K562 (cell line): ENCODE results near the gene HS3ST3A1. TPM values are rescaled to one million over a fixed set of nuclear protein-coding genes. Genes with fewer than 3 reads are reported as not detected.

Experiments
- ATAC-seq: fragments of 200-7000 bp; cut with Tn5 transposase; 3 replicates; pipeline ENCODE4 v1.9.1; 2020; ENCODE audit warnings: moderate library complexity
- BruUV-seq: library from RNA; stranded (reverse); fragments of 400-500 nt; replicated peaks from 2 replicates; lab custom pipeline; 2021; lab: Mats Ljungman, UMichigan
- CTCF ChIA-PET: fragments of 300-600 bp; formaldehyde crosslinking; extraction: SDS; loops from one replicate; lab custom pipeline; 2021; ENCODE audit warnings: low intra/inter-chr PET ratio; lab: Yijun Ruan, JAX
- POLR2A ChIA-PET: fragments of 300-600, 350-650 bp; sonication (Branson Sonifier 250); formaldehyde crosslinking; extraction: SDS; loops from one replicate; lab custom pipeline; 2021; ENCODE audit warnings: antibody characterized with exemption, inconsistent platforms; lab: Yijun Ruan, JAX
- DNase-seq, 4 experiments: peaks; one replicate each; pipeline versions ENCODE4 v3.0.0 to v3.0.0-alpha.2; 2011 to 2018; ENCODE audit warnings: low spot score in 3 of 4, mixed read lengths in 3 of 4; ENCODE audit errors: extremely low read depth in 1 of 4
- FAIRE-seq: peaks from 2 replicates; lab custom pipeline; 2011; peaks lifted over from hg19 to GRCh38; lab: Jason Lieb, UNC
- H2AFZ ChIP-seq: 2 replicates; pipeline ENCODE4 v1.6.0; 2011; ENCODE audit warnings: low read depth, low read length, control low read depth, inconsistent platforms
- H3K27ac ChIP-seq: fragments of 200-600 bp; 3 replicates; pipeline ENCODE4 v1.8.0; 2011; ENCODE audit warnings: low read depth, mild to moderate bottlenecking, control low read depth, inconsistent platforms, low read length, moderate library complexity, mixed read lengths; ENCODE audit errors: extremely low read depth
- H3K27me3 ChIP-seq, 2 experiments: fragments of 300-600 bp in 1 of 2; 2 replicates in 1 of 2; 3 replicates in 1 of 2; pipeline versions ENCODE4 v1.6.0 to v1.8.0; 2011; ENCODE audit warnings: inconsistent platforms in 2 of 2, low read length in 2 of 2, mild to moderate bottlenecking in 1 of 2, mixed read lengths in 1 of 2, moderate library complexity in 1 of 2; ENCODE audit not compliant: control insufficient read depth in 2 of 2, insufficient read depth in 2 of 2
- H3K36me3 ChIP-seq: fragments of 300-600 bp; 3 replicates; pipeline ENCODE4 v1.8.0; 2011; ENCODE audit warnings: mild to moderate bottlenecking, low read length, inconsistent platforms; ENCODE audit not compliant: control insufficient read depth, insufficient read depth
- H3K4me1 ChIP-seq, 2 experiments: fragments of 200-600 bp in 1 of 2; replicated peaks in 1 of 2; 2 replicates in 1 of 2; 3 replicates in 1 of 2; pipeline versions ENCODE4 v1.5.1 to v1.8.0; 2011; ENCODE audit warnings: inconsistent platforms in 2 of 2, low read length in 2 of 2, mild to moderate bottlenecking in 1 of 2, mixed read lengths in 1 of 2, moderate library complexity in 1 of 2; ENCODE audit not compliant: control insufficient read depth in 2 of 2, insufficient read depth in 2 of 2
- H3K4me2 ChIP-seq: 2 replicates; pipeline ENCODE4 v1.6.1; 2011; ENCODE audit warnings: low read length, control low read depth, inconsistent platforms, mixed read lengths; ENCODE audit not compliant: insufficient read depth
- H3K4me3 ChIP-seq: fragments of 200-600 bp; sonication (generic), shearing (Covaris generic); 2 replicates; pipeline ENCODE4 v1.5.1; 2016; ENCODE audit warnings: control low read depth, inconsistent platforms
- H3K79me2 ChIP-seq: fragments of 200-600 bp; 3 replicates; pipeline ENCODE4 v1.8.0; 2011; ENCODE audit warnings: low read length, inconsistent platforms; ENCODE audit not compliant: control insufficient read depth, insufficient read depth
- H3K9ac ChIP-seq, 2 experiments: 2 replicates each; pipeline versions ENCODE4 v1.6.0 to v1.6.1; 2011; ENCODE audit warnings: low read depth in 2 of 2, low read length in 2 of 2, control low read depth in 1 of 2, inconsistent platforms in 1 of 2, mild to moderate bottlenecking in 1 of 2, mixed read lengths in 1 of 2; ENCODE audit not compliant: insufficient read depth in 1 of 2
- H3K9me1 ChIP-seq: one replicate; pipeline ENCODE4 v1.6.0; 2011; ENCODE audit warnings: inconsistent platforms, mild to moderate bottlenecking, low read length, moderate library complexity; ENCODE audit not compliant: control insufficient read depth, insufficient read depth
- H3K9me3 ChIP-seq: replicated peaks from 2 replicates; pipeline ENCODE4 v1.5.1; 2011; ENCODE audit warnings: low read depth, low read length, inconsistent platforms; ENCODE audit not compliant: control insufficient read depth, insufficient read depth
- H4K20me1 ChIP-seq: replicated peaks from 2 replicates; pipeline ENCODE4 v1.6.1; 2011; ENCODE audit warnings: low read length, inconsistent platforms, mixed read lengths; ENCODE audit not compliant: control insufficient read depth, insufficient read depth
- BRF2 ChIP-seq: IDR thresholded peaks from 3 replicates; pipeline ENCODE4 v1.6.1; 2011; ENCODE audit warnings: borderline replicate concordance, mild to moderate bottlenecking; ENCODE audit not compliant: insufficient read length, insufficient read depth
- CUX1 ChIP-seq: fragments of 200-800 bp; sonication (Bioruptor generic); IDR thresholded peaks from 2 replicates; pipeline ENCODE4 v1.6.1; 2016; ENCODE audit warnings: missing genetic modification characterization, missing compliant biosample characterization
- HNRNPH1 ChIP-seq: fragments of 200-400 bp; formaldehyde crosslinking; optimal IDR thresholded peaks from 2 replicates; pipeline ENCODE3; 2017; ENCODE audit warnings: low read depth, mild to moderate bottlenecking, low read length, moderate library complexity
- PRPF4 ChIP-seq: fragments of 200-400 bp; formaldehyde crosslinking; IDR thresholded peaks from one replicate; pipeline ENCODE4 v1.6.1; 2017; ENCODE audit warnings: low read length, low read depth, mild to moderate bottlenecking; ENCODE audit not compliant: insufficient read depth, poor library complexity, severe bottlenecking
- RBFOX2 ChIP-seq: fragments of 200-400 bp; formaldehyde crosslinking; IDR thresholded peaks from 2 replicates; pipeline ENCODE4 v1.6.1; 2017; ENCODE audit warnings: low read depth, mild to moderate bottlenecking, low read length, moderate library complexity
- WGBS: fragments of 100-300 bp; shearing (Covaris generic); methylation state at CpG from one replicate; pipeline ENCODE4 v1.1.6; 2016; ENCODE audit warnings: low coverage, mixed read lengths; ENCODE audit not compliant: insufficient coverage; ENCODE audit errors: missing lambda C conversion rate; 5-methylcytosine and 5-hydroxymethylcytosine counted together
- in situ Hi-C: fragments of 300-500 bp; cut with MboI; formaldehyde crosslinking; loops from 4 replicates; pipeline ENCODE4 v1.15.0; 2018; ENCODE audit warnings: inconsistent platforms, mixed read lengths
- intact Hi-C: fragments of 100-400 bp; cut with micrococcal nuclease; formaldehyde crosslinking; loops from 2 replicates; pipeline ENCODE4 v1.14.2; 2022
- polyA plus RNA-seq, 8 experiments: library from polyadenylated mRNA; depleted of rRNA in 4 of 8; stranded (reverse) in 5 of 8; unstranded in 3 of 8; fragments of >200 nt; fragmentation: Nextera tagmentation in 2 of 8; fragmentation: Illumina TruSeq in 1 of 8; extraction: Ambion mirVana in 2 of 8; extraction: Trizol in 1 of 8; gene quantifications; 2 replicates each; pipeline versions ENCODE4 v1.2.1 to v1.2.3, GENCODE V29; 2011 to 2014; ENCODE audit warnings: inconsistent platforms in 1 of 8, missing spikeins in 1 of 8
- total RNA-seq, 7 experiments: library from RNA; depleted of rRNA in 6 of 7; stranded (reverse); fragments of >200 nt in 6 of 7; fragmentation: Illumina TruSeq in 2 of 7; extraction: Trizol in 2 of 7; gene quantifications; 2 replicates each; pipeline versions ENCODE4 v1.2.1 to v1.2.3, GENCODE V29; 2011 to 2021; ENCODE audit warnings: low replicate concordance in 1 of 7

The HS3ST3A1 gene
- total and polyA plus RNA-seq, 9 of the 15 experiments (the other 6 are each of a cell fraction or from before 2014, with no cell fraction given) = 0.25 to 14.8 (median 2.3) TPM

GRCh38 chr17:13509527-13509926, 92.2 kb downstream of the HS3ST3A1 start:
- H3K9ac ChIP-seq = peak overlapping the region in 1 of 2 experiments; percentile 61; a peak in 2 of 4 replicates
- H3K4me3 ChIP-seq = peak overlapping the region; percentile 13; the same call in 1 of the 2 replicates
- ChIA-PET POLR2A (no interaction called here), CTCF (no interaction called here)
- no peaks in the 10 kb centered on the region for H4K20me1 ChIP-seq
- DNase-seq (no peak), ATAC-seq (peak; percentile 7), FAIRE-seq (no peak)
- no peaks in the 10 kb centered on the region for H3K9me1 ChIP-seq
- 4% methylated on average over 3 of the region's 3 CpGs for WGBS
- peak overlapping the region; percentile 89 for H3K27ac ChIP-seq
- H3K79me2 ChIP-seq = peaks cover 50% of the 10 kb centered on the region
- peak overlapping the region; percentile 66 for H3K4me2 ChIP-seq
- H3K36me3 ChIP-seq = peaks cover 5% of the 10 kb centered on the region; the same call in 1 of the 3 replicates
- peaks cover 18 to 53% of the 10 kb centered on the region in 2 experiments for H3K4me1 ChIP-seq
- in situ Hi-C loops = no loop called here
- BruUV-seq = no TSS peak
- no peak overlapping the region for H2AFZ ChIP-seq
- no peaks in the 10 kb centered on the region; the same call in 1 of the 2 replicates for H3K9me3 ChIP-seq
- H3K27me3 ChIP-seq = no peaks in the 10 kb centered on the region
- intact Hi-C loops = no loop called here
- TF ChIP-seq HNRNPH1 (no peak), CUX1 (CRISPR knock-in tag) (0 out of 2 replicates have a peak, but pooled peaks have one; percentile 39), BRF2 (no peak), PRPF4 (no peak), RBFOX2 (peak; percentile 26; the same call in 1 of the 2 replicates)
